Hepatocyte (in vitro differentiated cells): Measurements from ENCODE around the gene LDLRAD4.

Experiments used
- CTCF ChIP-seq: fragments of 200-600 bp; sonication (generic); IDR thresholded peaks from 2 replicates; pipeline ENCODE4 v1.5.1; 2016; ENCODE audit warnings: antibody characterized with exemption, mild to moderate bottlenecking; ENCODE audit not compliant: poor library complexity
- EZH2phosphoT487 ChIP-seq: fragments of 200-600 bp; sonication (generic); IDR thresholded peaks from one replicate; pipeline ENCODE4 v1.6.1; 2018; ENCODE audit warnings: antibody characterized with exemption, mild to moderate bottlenecking, low read depth, moderate library complexity; ENCODE audit not compliant: unreplicated experiment, severe bottlenecking

DNA sequence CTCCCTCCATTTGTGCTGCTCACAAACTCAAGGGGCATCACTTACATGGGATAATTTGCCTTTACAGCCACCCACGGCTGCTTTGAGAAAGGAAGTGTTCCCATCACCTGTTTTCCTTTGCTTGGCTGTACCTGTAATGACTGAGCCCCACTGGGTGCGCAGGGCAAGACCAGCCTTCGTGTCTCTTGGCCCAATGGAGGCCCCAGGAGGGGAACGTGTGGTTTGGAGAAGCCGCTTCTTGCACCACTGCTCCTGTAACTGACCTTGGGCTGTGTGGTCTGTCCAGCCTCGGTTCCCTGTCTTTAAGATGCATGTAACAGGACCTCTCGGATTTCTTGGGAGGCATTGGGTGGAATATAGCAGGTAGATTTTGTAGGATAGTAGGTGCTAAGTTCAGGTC, 41.1 kb downstream of the LDLRAD4 start:
- TF ChIP-seq CTCF (no peak), EZH2phosphoT487 (no peak)
